Measurements from ENCODE around the gene LPP. TPM values are rescaled to one million over a fixed set of nuclear protein-coding genes. Genes with fewer than 3 reads are reported as not detected.

The LPP gene
- total RNA-seq, 6 donors from 2014 or later, result 86.0 to 196 (median 160) TPM

DNA sequence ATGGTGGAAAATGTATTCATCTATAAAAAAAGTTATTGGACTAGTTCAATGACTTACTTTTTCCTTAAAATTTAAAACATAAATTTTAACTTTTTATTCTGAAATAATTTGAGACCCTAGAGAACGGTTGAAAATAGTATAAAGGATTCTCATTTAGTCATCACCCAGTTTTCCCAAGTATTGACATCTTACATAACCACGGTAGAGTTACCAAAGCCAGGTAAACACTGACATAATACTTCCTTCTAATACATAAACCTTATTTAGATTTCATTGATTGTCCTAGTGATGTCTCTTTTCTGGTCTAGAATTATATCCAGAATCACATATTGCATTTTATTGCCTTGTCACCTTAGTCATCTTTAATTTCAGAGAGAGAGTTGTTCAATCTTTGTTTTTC, 319.1 kb downstream of the LPP start:
- Histone ChIP-seq H3K4me3 (no peak overlapping the region), H3K36me3 (no peaks in the 10 kb centered on the region), H3K27ac (no peak overlapping the region), H3K9me3 (no peaks in the 10 kb centered on the region), H3K4me1 (peaks cover 0 to 11% (median 0%) of the 10 kb centered on the region in 4 donors), H3K27me3 (no peaks in the 10 kb centered on the region)
- ATAC-seq (ENCODE audit: low FRiP score in 2 of 2), result no peak
- no peak for TF ChIP-seq POLR2AphosphoS5 (IDR thresholded peaks at IDR 0.05)
- no peak for TF ChIP-seq POLR2A (IDR thresholded peaks at IDR 0.05)
- no peak for TF ChIP-seq EP300 (IDR thresholded peaks at IDR 0.05)
- TF ChIP-seq, protein P1, sequence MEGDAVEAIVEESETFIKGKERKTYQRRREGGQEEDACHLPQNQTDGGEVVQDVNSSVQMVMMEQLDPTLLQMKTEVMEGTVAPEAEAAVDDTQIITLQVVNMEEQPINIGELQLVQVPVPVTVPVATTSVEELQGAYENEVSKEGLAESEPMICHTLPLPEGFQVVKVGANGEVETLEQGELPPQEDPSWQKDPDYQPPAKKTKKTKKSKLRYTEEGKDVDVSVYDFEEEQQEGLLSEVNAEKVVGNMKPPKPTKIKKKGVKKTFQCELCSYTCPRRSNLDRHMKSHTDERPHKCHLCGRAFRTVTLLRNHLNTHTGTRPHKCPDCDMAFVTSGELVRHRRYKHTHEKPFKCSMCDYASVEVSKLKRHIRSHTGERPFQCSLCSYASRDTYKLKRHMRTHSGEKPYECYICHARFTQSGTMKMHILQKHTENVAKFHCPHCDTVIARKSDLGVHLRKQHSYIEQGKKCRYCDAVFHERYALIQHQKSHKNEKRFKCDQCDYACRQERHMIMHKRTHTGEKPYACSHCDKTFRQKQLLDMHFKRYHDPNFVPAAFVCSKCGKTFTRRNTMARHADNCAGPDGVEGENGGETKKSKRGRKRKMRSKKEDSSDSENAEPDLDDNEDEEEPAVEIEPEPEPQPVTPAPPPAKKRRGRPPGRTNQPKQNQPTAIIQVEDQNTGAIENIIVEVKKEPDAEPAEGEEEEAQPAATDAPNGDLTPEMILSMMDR (IDR thresholded peaks at IDR 0.05), result no peak
- DNase-seq, result no peak
- 93 to 96% methylated on average over 2 of the region's 2 CpGs for whole genome bisulfite sequencing, 2 donors

DNA sequence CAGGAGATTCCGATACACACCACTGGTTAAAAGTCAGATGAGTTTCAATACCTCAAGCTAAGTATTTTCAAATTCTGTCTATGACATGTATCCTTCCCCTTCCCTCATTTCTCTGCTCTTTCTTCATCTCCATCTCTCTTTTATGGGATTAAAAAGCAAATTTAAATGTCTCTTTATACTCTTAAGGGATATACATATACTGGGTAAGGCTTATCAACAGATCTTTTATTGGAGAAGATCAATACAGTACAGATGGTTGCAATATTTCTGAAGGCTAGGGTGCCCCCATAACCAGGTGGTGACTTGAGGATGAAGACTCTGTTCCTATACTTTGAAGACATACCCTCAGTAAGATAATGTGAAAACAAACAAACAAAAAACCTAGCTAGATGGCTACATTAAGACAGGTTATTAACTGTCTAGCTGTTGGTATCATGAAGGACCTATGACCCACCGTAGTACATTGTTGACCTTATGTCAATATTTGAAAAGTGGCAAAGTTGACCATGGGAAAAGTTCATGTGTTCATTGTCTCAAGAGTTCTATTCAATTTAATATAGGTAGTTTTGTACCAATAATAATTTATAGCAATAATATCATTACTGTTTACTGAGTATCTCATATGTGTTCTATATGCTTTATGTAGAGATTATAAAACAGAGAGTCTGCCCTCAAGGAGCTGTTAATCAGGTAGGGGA, 319.8 kb downstream of the LPP start:
- TF ChIP-seq POLR2A (IDR thresholded peaks at IDR 0.05) (no peak), EP300 (IDR thresholded peaks at IDR 0.05) (no peak)
- Histone ChIP-seq H3K4me1 (peaks cover 0 to 5% (median 0%) of the 10 kb centered on the region in 4 donors), H3K4me3 (no peak overlapping the region), H3K9me3 (no peaks in the 10 kb centered on the region), H3K27me3 (no peaks in the 10 kb centered on the region), H3K27ac (no peak overlapping the region), H3K36me3 (no peaks in the 10 kb centered on the region)
- ATAC-seq (ENCODE audit: low FRiP score in 2 of 2) (no peak), DNase-seq (no peak)
- WGBS, 2 donors, result 92 to 93% methylated on average over 2 of the region's 2 CpGs

DNA sequence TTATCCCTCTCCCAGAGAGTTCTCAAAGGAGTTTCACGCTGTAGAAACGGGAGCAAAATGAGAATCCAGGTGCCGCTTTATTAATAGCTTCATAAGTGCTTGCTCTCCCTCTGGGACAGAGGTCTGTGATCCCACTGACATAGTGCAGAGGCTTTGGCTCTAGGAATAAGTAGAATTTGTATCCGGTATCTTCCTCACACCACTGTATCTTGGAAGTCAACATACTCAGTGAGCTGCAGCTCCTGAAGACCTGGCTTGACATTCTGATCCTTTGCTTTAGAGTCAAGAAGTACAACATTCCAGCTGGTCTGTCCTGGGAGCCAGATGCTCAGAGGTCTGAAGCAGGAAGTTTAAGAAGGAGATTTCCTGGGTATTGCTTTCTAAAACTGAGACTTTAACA, 323.0 kb downstream of the LPP start:
- DNase-seq (no peak), ATAC-seq (ENCODE audit: low FRiP score in 2 of 2) (no peak)
- peaks cover 0 to 2% (median 0%) of the 10 kb centered on the region in 4 donors for H3K4me1 ChIP-seq
- 75 to 90% methylated on average over 4 of the region's 4 CpGs for WGBS, 2 donors
- H3K9me3 ChIP-seq, result no peaks in the 10 kb centered on the region
- no peak overlapping the region for H3K27ac ChIP-seq
- H3K4me3 ChIP-seq, result no peak overlapping the region
- H3K36me3 ChIP-seq, result no peaks in the 10 kb centered on the region
- no peaks in the 10 kb centered on the region for H3K27me3 ChIP-seq
- TF ChIP-seq POLR2AphosphoS5 (IDR thresholded peaks at IDR 0.05) (no peak), EP300 (IDR thresholded peaks at IDR 0.05) (no peak), POLR2A (IDR thresholded peaks at IDR 0.05) (no peak)
- TF ChIP-seq, protein P1 (IDR thresholded peaks at IDR 0.05), result no peak

DNA sequence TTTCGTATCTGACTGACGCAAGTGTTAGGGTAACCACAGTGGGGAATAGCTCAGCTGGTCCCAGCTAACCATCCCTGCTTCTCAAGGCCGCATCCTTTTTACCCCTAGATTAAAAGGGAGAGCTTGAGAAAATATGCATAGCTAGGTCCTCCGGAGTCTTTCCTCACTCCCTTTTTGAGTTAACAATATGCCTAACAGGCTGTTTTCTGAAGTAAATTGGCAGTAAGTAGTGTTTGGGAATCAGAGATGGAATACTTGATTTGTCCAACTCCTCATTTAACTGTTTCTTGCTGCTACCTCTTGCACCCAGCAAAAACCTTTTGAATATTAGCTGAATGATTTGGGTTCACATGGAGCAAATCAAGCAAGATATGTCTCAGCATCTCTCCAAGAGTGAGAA, 326.1 kb downstream of the LPP start:
- DNase-seq (no peak), ATAC-seq (ENCODE audit: low FRiP score in 2 of 2) (no peak)
- Histone ChIP-seq H3K27ac (no peak overlapping the region), H3K9me3 (no peaks in the 10 kb centered on the region), H3K36me3 (peaks cover 0 to 8% (median 2%) of the 10 kb centered on the region in 4 donors), H3K27me3 (no peaks in the 10 kb centered on the region), H3K4me3 (no peak overlapping the region), H3K4me1 (peaks cover 0 to 2% (median 0%) of the 10 kb centered on the region in 4 donors)
- 91 to 92% methylated on average over 4 of the region's 4 CpGs for WGBS, 2 donors
- TF ChIP-seq POLR2A (IDR thresholded peaks at IDR 0.05), result no peak
- no peak for TF ChIP-seq POLR2AphosphoS5 (IDR thresholded peaks at IDR 0.05)
- no peak for TF ChIP-seq EP300 (IDR thresholded peaks at IDR 0.05)
- TF ChIP-seq, protein P1 (IDR thresholded peaks at IDR 0.05), result no peak

DNA sequence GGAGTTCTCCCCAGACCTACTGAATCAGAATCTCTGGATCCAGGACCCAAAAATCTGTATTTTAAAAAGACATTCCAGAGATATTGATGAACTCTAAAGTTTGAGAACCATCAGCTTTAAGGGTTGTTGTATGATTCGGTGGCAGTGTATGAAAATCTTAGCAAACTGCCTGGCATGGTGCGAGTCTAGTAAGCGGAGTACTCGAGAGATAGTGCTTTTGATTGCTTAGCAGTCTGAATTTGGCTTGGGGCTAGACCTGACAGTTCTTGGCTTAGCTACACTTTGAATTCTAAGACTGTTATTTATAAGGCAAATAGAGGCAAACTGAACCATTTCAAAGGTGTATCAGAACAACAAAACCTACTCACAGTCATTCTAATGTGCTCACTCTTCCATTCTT, 329.0 kb downstream of the LPP start:
- Histone ChIP-seq H3K27me3 (no peaks in the 10 kb centered on the region), H3K9me3 (no peaks in the 10 kb centered on the region), H3K4me1 (no peaks in the 10 kb centered on the region), H3K4me3 (no peak overlapping the region), H3K27ac (no peak overlapping the region), H3K36me3 (peaks cover 0 to 14% (median 3%) of the 10 kb centered on the region in 4 donors)
- ATAC-seq (ENCODE audit: low FRiP score in 2 of 2) (no peak), DNase-seq (no peak)
- 68 to 70% methylated on average over 4 of the region's 4 CpGs for WGBS, 2 donors
- TF ChIP-seq EP300 (IDR thresholded peaks at IDR 0.05) (no peak), POLR2A (IDR thresholded peaks at IDR 0.05) (no peak), POLR2AphosphoS5 (IDR thresholded peaks at IDR 0.05) (no peak)
- TF ChIP-seq, protein P1 (IDR thresholded peaks at IDR 0.05), result no peak
